Type B pancreatic cell (in vitro differentiated cells): Measurements from ENCODE around the gene OR9G1. TPM values are rescaled to one million over a fixed set of nuclear protein-coding genes. Genes with fewer than 3 reads are reported as not detected.
"Not testable (repeated sequence)": the region's sequence is repeated elsewhere in the genome, so short reads cannot be mapped to it uniquely, and the experiment has no call there.

Source experiments
- DNase-seq: peaks from one replicate; pipeline ENCODE4 v3.0.0; 2021; ENCODE audit warnings: mixed read lengths; ENCODE audit not compliant: unreplicated experiment; ENCODE audit errors: extremely low spot score
- H3K27ac Mint-ChIP-seq: 2 replicates; pipeline ENCODE4 v1.8.0; 2021; ENCODE audit warnings: mild to moderate bottlenecking, mixed read lengths
- H3K27me3 Mint-ChIP-seq: 2 replicates; pipeline ENCODE4 v1.8.0; 2021; ENCODE audit warnings: mixed read lengths
- H3K36me3 Mint-ChIP-seq: 2 replicates; pipeline ENCODE4 v1.8.0; 2021; ENCODE audit warnings: mixed read lengths
- H3K4me1 Mint-ChIP-seq: one replicate; pipeline ENCODE4 v1.8.0; 2021; ENCODE audit warnings: mixed read lengths; ENCODE audit not compliant: unreplicated experiment
- H3K4me3 Mint-ChIP-seq: 2 replicates; pipeline ENCODE4 v1.8.0; 2021; ENCODE audit warnings: mild to moderate bottlenecking, mixed read lengths
- H3K9me3 Mint-ChIP-seq: 2 replicates; pipeline ENCODE4 v1.8.0; 2021; ENCODE audit warnings: mixed read lengths
- CTCF ChIP-seq: fragments of 200-600 bp; sonication (generic); conservative IDR thresholded peaks from 2 replicates; pipeline ENCODE4 v1.5.0; 2021; ENCODE audit warnings: antibody characterized with exemption, mild to moderate bottlenecking
- long read RNA-seq: library from polyadenylated mRNA; unstranded; transcript quantifications from one replicate; pipeline ENCODE4 v2.0.0, GENCODE V29; 2020
- total RNA-seq: library from RNA; stranded (reverse); gene quantifications from 2 replicates; pipeline ENCODE4 v1.2.1, GENCODE V29; 2021; ENCODE audit warnings: low replicate concordance

OR9G1 gene
- total RNA-seq = not detected in 2 replicates
- long read RNA-seq = 0 reads

- no peak for DNase-seq
- Mint-ChIP-seq H3K27me3 (peaks cover 2% of the 10 kb centered on the region), H3K4me3 (no peak within 1 kb of the TSS), H3K4me1 (no peaks in the 10 kb centered on the region), H3K27ac (no peak within 1 kb of the TSS), H3K36me3 (no peaks in the 10 kb centered on the region), H3K9me3 (no peaks in the 10 kb centered on the region)
- no peak for TF ChIP-seq CTCF
Measured at GRCh38 chr11:56698795-56699194, at the start of gene OR9G1. TSS of gene OR9G1 (plus strand) at chr11:56699095. CDS start at chr11:56700388, 1,293 bp downstream.

GRCh38 chr11:56659755-56660154, 39.1 kb upstream of the OR9G1 start:
- no peak for DNase-seq
- no peaks in the 10 kb centered on the region for H3K27me3 Mint-ChIP-seq
- no peak overlapping the region for H3K27ac Mint-ChIP-seq
- H3K4me1 Mint-ChIP-seq = no peaks in the 10 kb centered on the region
- H3K36me3 Mint-ChIP-seq = no peaks in the 10 kb centered on the region
- TF ChIP-seq CTCF = no peak
- H3K4me3 Mint-ChIP-seq = no peak overlapping the region
- no peaks in the 10 kb centered on the region for H3K9me3 Mint-ChIP-seq

- no peak for TF ChIP-seq CTCF
- no peaks in the 10 kb centered on the region for H3K36me3 Mint-ChIP-seq
Measured at GRCh38 chr11:56663386-56663785, 35.5 kb upstream of the OR9G1 start, which contains the start of gene OR5AR1. TSS of gene OR5AR1 (plus strand) at chr11:56663686. CDS start at chr11:56663686, 0 bp downstream.

GRCh38 chr11:56670984-56671383, 27.9 kb upstream of the OR9G1 start:
- H3K4me1 Mint-ChIP-seq = no peaks in the 10 kb centered on the region
- H3K27me3 Mint-ChIP-seq = peaks cover 3% of the 10 kb centered on the region
- no peaks in the 10 kb centered on the region for H3K9me3 Mint-ChIP-seq
- H3K4me3 Mint-ChIP-seq = no peak overlapping the region
- H3K27ac Mint-ChIP-seq = no peak overlapping the region
- TF ChIP-seq CTCF = no peak
- DNase-seq = no peak
- no peaks in the 10 kb centered on the region for H3K36me3 Mint-ChIP-seq

More at GRCh38 chr11:56663386-56663785, 35.5 kb upstream of the OR9G1 start, which contains the start of gene OR5AR1:
- Mint-ChIP-seq H3K4me1 (no peaks in the 10 kb centered on the region), H3K4me3 (no peak within 1 kb of the TSS), H3K27me3 (no peaks in the 10 kb centered on the region), H3K27ac (no peak within 1 kb of the TSS), H3K9me3 (no peaks in the 10 kb centered on the region)
- no peak for DNase-seq

DNA sequence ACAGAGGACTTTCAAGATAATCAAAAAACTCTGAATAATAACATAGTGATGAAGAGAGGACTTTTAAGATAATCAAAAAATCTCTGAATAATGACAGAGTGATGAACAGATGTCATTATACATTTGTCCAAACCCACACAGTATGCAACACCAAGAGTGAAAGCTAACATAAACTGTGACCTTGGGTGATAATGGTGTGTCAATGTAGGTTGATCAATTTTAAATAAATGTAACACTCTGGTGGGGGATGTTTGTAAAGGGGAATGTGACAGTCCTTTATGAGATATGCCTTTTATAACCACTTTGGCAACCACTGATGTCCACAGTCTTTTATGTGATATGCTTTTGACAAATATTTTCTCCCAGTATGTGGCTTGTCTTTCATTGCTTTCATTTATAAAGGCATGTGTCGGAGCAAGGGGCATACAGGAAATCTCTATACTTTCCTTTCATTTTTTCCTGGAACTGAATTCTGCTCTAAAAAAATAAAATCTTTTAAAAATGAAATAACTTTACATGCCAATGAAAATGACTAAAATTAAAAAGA, 10.3 kb upstream of the OR9G1 start:
- Mint-ChIP-seq H3K4me3 (no peak overlapping the region), H3K9me3 (no peaks in the 10 kb centered on the region), H3K27me3 (no peaks in the 10 kb centered on the region), H3K4me1 (no peaks in the 10 kb centered on the region), H3K27ac (no peak overlapping the region), H3K36me3 (no peaks in the 10 kb centered on the region)
- DNase-seq = no peak
- no peak for TF ChIP-seq CTCF

GRCh38 chr11:56691179-56691578, 7.7 kb upstream of the OR9G1 start:
- not testable (repeated sequence) for H3K36me3 Mint-ChIP-seq, H3K4me1 Mint-ChIP-seq, H3K27me3 Mint-ChIP-seq, H3K4me3 Mint-ChIP-seq, H3K27ac Mint-ChIP-seq, DNase-seq, H3K9me3 Mint-ChIP-seq
